Endothelial cell of umbilical vein (primary cell): ENCODE data around the gene PTGFRN. TPM values are rescaled to one million over a fixed set of nuclear protein-coding genes. Genes with fewer than 3 reads are reported as not detected.

Source experiments
- BruUV-seq: library from RNA; stranded (reverse); fragments of 400-500 nt; replicated peaks from 2 replicates; lab custom pipeline; 2021; lab: Mats Ljungman, UMichigan
- CTCF ChIA-PET: fragments of 300-600, 350-600 bp; sonication (Branson Sonifier 250); formaldehyde crosslinking; loops from one replicate; lab custom pipeline; 2021; ENCODE audit warnings: antibody characterized with exemption, inconsistent platforms; lab: Charles Lee
- POLR2A ChIA-PET: fragments of 300-600, 350-600 bp; sonication (Branson Sonifier 250); formaldehyde crosslinking; loops from one replicate; lab custom pipeline; 2021; ENCODE audit warnings: antibody characterized with exemption, inconsistent platforms; lab: Charles Lee
- DNase-seq: peaks from one replicate; pipeline ENCODE4 v3.0.0-alpha.2; 2011; ENCODE audit warnings: low read depth, low spot score
- FAIRE-seq: peaks from 2 replicates; lab custom pipeline; 2011; peaks lifted over from hg19 to GRCh38; lab: Jason Lieb, UNC
- H2AFZ ChIP-seq: 2 replicates; pipeline ENCODE4 v1.6.0; 2012; ENCODE audit warnings: low read depth, low read length, control low read depth, inconsistent platforms
- H3K27ac ChIP-seq: 2 replicates; pipeline ENCODE4 v1.5.1; 2011; ENCODE audit warnings: low read depth, mild to moderate bottlenecking, control low read depth, low read length, moderate library complexity; ENCODE audit not compliant: insufficient read depth
- H3K27me3 ChIP-seq, 2 experiments: 2 replicates each; pipeline versions ENCODE4 v1.6.0 to v1.6.1; 2011; ENCODE audit warnings: low read length in 2 of 2, mixed read lengths in 1 of 2; ENCODE audit not compliant: control insufficient read depth in 2 of 2, insufficient read depth in 2 of 2
- H3K36me3 ChIP-seq, 2 experiments: 2 replicates in 1 of 2; 3 replicates in 1 of 2; pipeline ENCODE4 v1.5.1; 2011; ENCODE audit warnings: low read length in 2 of 2, mild to moderate bottlenecking in 1 of 2, moderate library complexity in 1 of 2; ENCODE audit not compliant: control insufficient read depth in 2 of 2, insufficient read depth in 2 of 2; ENCODE audit errors: extremely low read depth in 1 of 2
- H3K4me1 ChIP-seq: 3 replicates; pipeline ENCODE4 v1.5.1; 2011; ENCODE audit warnings: mild to moderate bottlenecking, low read length; ENCODE audit not compliant: control insufficient read depth, insufficient read depth; ENCODE audit errors: extremely low read depth
- H3K4me2 ChIP-seq: 2 replicates; pipeline ENCODE4 v1.6.1; 2011; ENCODE audit warnings: low read length, control low read depth, mixed read lengths; ENCODE audit not compliant: insufficient read depth
- H3K4me3 ChIP-seq, 3 experiments: fragments of 200-600 bp in 1 of 3; sonication (generic), shearing (Covaris generic) in 1 of 3; replicated peaks in 1 of 3; 2 replicates each; pipeline ENCODE4 v1.5.1; 2011 to 2016; ENCODE audit warnings: control low read depth in 3 of 3, low read length in 3 of 3, mild to moderate bottlenecking in 2 of 3, inconsistent platforms in 1 of 3, low read depth in 1 of 3, moderate library complexity in 1 of 3; ENCODE audit not compliant: insufficient read depth in 1 of 3
- H3K79me2 ChIP-seq: 2 replicates; pipeline ENCODE4 v1.6.0; 2012; ENCODE audit warnings: low read length, inconsistent platforms; ENCODE audit not compliant: control insufficient read depth, insufficient read depth
- H3K9ac ChIP-seq: replicated peaks from 2 replicates; pipeline ENCODE3; 2011; ENCODE audit warnings: low read length, control low read depth; ENCODE audit not compliant: insufficient read depth; ENCODE audit errors: extremely low read depth
- H3K9me1 ChIP-seq: replicated peaks from 3 replicates; pipeline ENCODE4 v1.6.0; 2011; ENCODE audit warnings: mild to moderate bottlenecking, low read length; ENCODE audit not compliant: control insufficient read depth, insufficient read depth; ENCODE audit errors: extremely low read depth
- H3K9me3 ChIP-seq: replicated peaks from 2 replicates; pipeline ENCODE4 v1.5.1; 2012; ENCODE audit warnings: low read length, inconsistent platforms; ENCODE audit not compliant: control insufficient read depth, insufficient read depth
- H4K20me1 ChIP-seq: replicated peaks from 2 replicates; pipeline ENCODE3; 2011; ENCODE audit warnings: mild to moderate bottlenecking, low read length; ENCODE audit not compliant: control insufficient read depth, insufficient read depth; ENCODE audit errors: extremely low read depth
- EZH2 ChIP-seq: IDR thresholded peaks from 2 replicates; pipeline ENCODE4 v1.6.1; 2012; ENCODE audit warnings: borderline replicate concordance, low read depth, mild to moderate bottlenecking, moderate library complexity, low read length, inconsistent platforms; ENCODE audit not compliant: severe bottlenecking
- FOS ChIP-seq: IDR thresholded peaks from 2 replicates; pipeline ENCODE4 v1.6.1; 2011; ENCODE audit warnings: mild to moderate bottlenecking, low read length, moderate library complexity, borderline replicate concordance; ENCODE audit not compliant: insufficient read depth
- GATA2 ChIP-seq: IDR thresholded peaks from 2 replicates; pipeline ENCODE4 v1.7.0; 2011; ENCODE audit warnings: low read depth, mild to moderate bottlenecking, moderate library complexity, mixed read lengths, low read length; ENCODE audit not compliant: insufficient read length, insufficient read depth
- JUN ChIP-seq: IDR thresholded peaks from 2 replicates; pipeline ENCODE4 v1.6.1; 2011; ENCODE audit warnings: borderline replicate concordance, low read depth; ENCODE audit not compliant: insufficient read length, insufficient read depth
- MYC ChIP-seq: IDR thresholded peaks from one replicate; pipeline ENCODE4 v1.6.1; 2011; ENCODE audit warnings: mild to moderate bottlenecking, low read depth, low read length
- POLR2A ChIP-seq: IDR thresholded peaks from 2 replicates; pipeline ENCODE4 v1.6.1; 2012; ENCODE audit warnings: low read depth, mild to moderate bottlenecking, control low read depth, low read length
- POLR2AphosphoS5 ChIP-seq: IDR thresholded peaks from 2 replicates; pipeline ENCODE4 v1.6.1; 2012; ENCODE audit warnings: low read depth, mild to moderate bottlenecking, control low read depth, low read length, moderate library complexity; ENCODE audit not compliant: insufficient read depth
- dilution Hi-C: fragments of 300-500 bp; cut with MboI; formaldehyde crosslinking; loops from one replicate; pipeline ENCODE4 v1.15.0; 2019; ENCODE audit warnings: low sequenced_read_pairs; ENCODE audit not compliant: extremely low pct_ligation_motif_present
- intact Hi-C: fragments of 100-400 bp; cut with micrococcal nuclease; formaldehyde crosslinking; loops from one replicate; pipeline ENCODE4 v1.10.0; 2022
- polyA plus RNA-seq, 4 experiments: library from polyadenylated mRNA; depleted of rRNA in 3 of 4; stranded (reverse) in 3 of 4; unstranded in 1 of 4; fragments of >200 nt; gene quantifications; 2 replicates each; pipeline versions ENCODE4 v1.2.1 to v1.2.3, GENCODE V29; 2011 to 2012; ENCODE audit warnings: missing spikeins in 1 of 4
- total RNA-seq: library from RNA; stranded (reverse); gene quantifications from 2 replicates; pipeline ENCODE4 v1.2.3, GENCODE V29; 2021
- TF ChIP-seq, protein P1 (sequence below): IDR thresholded peaks from 2 replicates; pipeline ENCODE4 v1.6.1; 2011; ENCODE audit not compliant: insufficient read depth, insufficient read length
- TF ChIP-seq, protein P2 (sequence below), 2 donors: IDR thresholded peaks; 1 replicate in 1 of 2; 2 replicates in 1 of 2; pipeline ENCODE4 v1.5.1; 2011; ENCODE audit warnings: low read length in 2 of 2, mild to moderate bottlenecking in 2 of 2, moderate library complexity in 2 of 2, control low read depth in 1 of 2, inconsistent platforms in 1 of 2, low read depth in 1 of 2; ENCODE audit not compliant: insufficient read depth in 1 of 2; ENCODE audit errors: extremely low read depth in 1 of 2

The PTGFRN gene
- total and polyA plus RNA-seq, 2 donors (not counting 3 experiments of a cell fraction or from before 2014, with no cell fraction given), result 39.6 to 60.7 TPM

DNA sequence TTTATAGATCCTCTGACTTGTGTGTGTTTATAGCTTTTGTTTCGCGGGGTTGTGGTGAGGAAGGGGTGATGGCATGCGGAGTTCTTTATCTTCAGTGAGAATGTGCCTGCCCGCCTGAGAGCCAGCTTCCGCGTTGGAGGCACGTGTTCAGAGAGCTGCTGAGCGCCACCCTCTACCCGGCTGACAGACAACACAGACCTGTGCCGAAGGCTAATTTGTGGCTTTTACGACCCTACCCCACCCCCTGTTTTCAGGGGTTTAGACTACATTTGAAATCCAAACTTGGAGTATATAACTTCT, 77.5 kb downstream of the PTGFRN start:
- FAIRE-seq (no peak), DNase-seq (no peak)
- TF ChIP-seq POLR2A (no peak), POLR2AphosphoS5 (no peak), EZH2 (no peak), FOS (no peak), JUN (no peak), GATA2 (no peak), MYC (no peak)
- TF ChIP-seq, protein P1, sequence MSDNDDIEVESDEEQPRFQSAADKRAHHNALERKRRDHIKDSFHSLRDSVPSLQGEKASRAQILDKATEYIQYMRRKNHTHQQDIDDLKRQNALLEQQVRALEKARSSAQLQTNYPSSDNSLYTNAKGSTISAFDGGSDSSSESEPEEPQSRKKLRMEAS, result no peak
- TF ChIP-seq, protein P2, sequence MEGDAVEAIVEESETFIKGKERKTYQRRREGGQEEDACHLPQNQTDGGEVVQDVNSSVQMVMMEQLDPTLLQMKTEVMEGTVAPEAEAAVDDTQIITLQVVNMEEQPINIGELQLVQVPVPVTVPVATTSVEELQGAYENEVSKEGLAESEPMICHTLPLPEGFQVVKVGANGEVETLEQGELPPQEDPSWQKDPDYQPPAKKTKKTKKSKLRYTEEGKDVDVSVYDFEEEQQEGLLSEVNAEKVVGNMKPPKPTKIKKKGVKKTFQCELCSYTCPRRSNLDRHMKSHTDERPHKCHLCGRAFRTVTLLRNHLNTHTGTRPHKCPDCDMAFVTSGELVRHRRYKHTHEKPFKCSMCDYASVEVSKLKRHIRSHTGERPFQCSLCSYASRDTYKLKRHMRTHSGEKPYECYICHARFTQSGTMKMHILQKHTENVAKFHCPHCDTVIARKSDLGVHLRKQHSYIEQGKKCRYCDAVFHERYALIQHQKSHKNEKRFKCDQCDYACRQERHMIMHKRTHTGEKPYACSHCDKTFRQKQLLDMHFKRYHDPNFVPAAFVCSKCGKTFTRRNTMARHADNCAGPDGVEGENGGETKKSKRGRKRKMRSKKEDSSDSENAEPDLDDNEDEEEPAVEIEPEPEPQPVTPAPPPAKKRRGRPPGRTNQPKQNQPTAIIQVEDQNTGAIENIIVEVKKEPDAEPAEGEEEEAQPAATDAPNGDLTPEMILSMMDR (IDR thresholded peaks at IDR 0.05; ENCODE audit: extremely low read depth in 1 of 2, insufficient read depth in 1 of 2, low read depth in 1 of 2, low read length in 2 of 2), result no peak
- ChIA-PET POLR2A (no interaction called here), CTCF (no interaction called here)
- dilution Hi-C loops, result no loop called here
- Histone ChIP-seq H3K9me3 (no peaks in the 10 kb centered on the region), H4K20me1 (no peaks in the 10 kb centered on the region), H3K4me3 (no peak overlapping the region), H3K79me2 (no peaks in the 10 kb centered on the region), H3K4me1 (no peaks in the 10 kb centered on the region), H2AFZ (no peak overlapping the region), H3K27ac (no peak overlapping the region), H3K9ac (no peak overlapping the region), H3K9me1 (no peaks in the 10 kb centered on the region), H3K36me3 (no peaks in the 10 kb centered on the region), H3K4me2 (no peak overlapping the region), H3K27me3 (no peaks in the 10 kb centered on the region)
- no TSS peak for BruUV-seq
- intact Hi-C loops, result no loop called here
